ENCODE data around the gene FZR1. TPM values are rescaled to one million over a fixed set of nuclear protein-coding genes. Genes with fewer than 3 reads are reported as not detected.
A peak's percentile ranks its signal among the peaks of the same experiment; 100 is the strongest.

FZR1 gene
- total and polyA plus RNA-seq, 9 of the 15 experiments (the other 6 are each of a cell fraction or from before 2014, with no cell fraction given), result 0.18 to 48.0 (median 22.2) TPM

DNA sequence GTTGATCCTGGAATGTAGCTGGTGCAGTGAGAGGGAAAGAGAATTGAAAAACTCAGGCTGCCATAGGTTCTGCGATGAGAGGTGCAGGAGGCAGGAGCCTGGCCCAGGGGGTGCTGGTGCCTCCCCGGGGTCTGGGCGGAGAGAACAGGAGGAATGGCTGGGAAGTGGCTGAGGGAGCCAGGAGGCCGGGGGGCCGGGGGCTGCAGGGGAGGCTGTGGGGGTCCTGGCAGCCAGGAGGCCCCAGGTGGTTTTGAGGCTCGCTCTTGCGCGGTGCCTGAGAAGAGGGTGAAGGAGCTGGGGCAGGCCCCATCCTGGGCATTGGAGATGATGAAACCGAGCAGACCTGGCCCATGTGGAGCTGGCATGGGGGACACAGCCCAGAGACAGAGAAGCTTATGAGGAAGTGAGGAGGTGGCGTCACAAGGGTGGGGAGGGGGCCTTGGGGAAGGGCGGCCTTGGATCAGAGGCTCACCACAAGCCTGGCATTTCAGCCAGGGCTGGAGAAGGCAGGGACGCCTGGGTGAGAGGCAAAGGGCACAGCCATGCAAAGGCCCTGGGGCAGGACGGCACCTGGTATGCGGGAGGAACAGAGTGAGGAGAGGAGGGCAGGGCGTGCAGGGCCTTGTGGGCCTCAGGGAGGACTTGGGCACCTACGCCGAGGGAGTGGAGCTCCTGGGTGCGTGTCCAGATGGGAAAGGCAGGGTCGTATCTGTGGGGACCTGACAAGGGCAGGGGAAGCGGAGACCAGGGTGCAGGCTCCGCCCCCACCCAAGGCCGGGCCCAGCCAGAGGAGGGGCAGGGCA lies 31.5 kb downstream of the FZR1 start:
- Histone ChIP-seq H3K4me3 (no peak overlapping the region), H3K9me1 (ENCODE audit: control insufficient read depth, insufficient read depth, low read length) (no peaks in the 10 kb centered on the region), H3K9ac (ENCODE audit: insufficient read depth in 1 of 2, low read depth in 2 of 2, low read length in 2 of 2) (peak overlapping the region in 1 of 2 experiments; percentile 67; a peak in 2 of 4 replicates), H2AFZ (ENCODE audit: low read depth, low read length) (no peak overlapping the region), H3K9me3 (replicated peaks; ENCODE audit: control insufficient read depth, insufficient read depth, low read depth, low read length) (no peaks in the 10 kb centered on the region), H3K27ac (ENCODE audit: extremely low read depth, low read depth, low read length) (no peak overlapping the region), H4K20me1 (replicated peaks; ENCODE audit: control insufficient read depth, insufficient read depth, low read length) (0 out of 2 replicates have a peak, but pooled peaks cover 5% of the 10 kb centered on the region), H3K36me3 (ENCODE audit: control insufficient read depth, insufficient read depth, low read length) (peaks cover 35% of the 10 kb centered on the region; the same call in 2 of the 3 replicates), H3K4me1 (replicated peaks in 1 of 2; ENCODE audit: control insufficient read depth in 2 of 2, insufficient read depth in 2 of 2, low read length in 2 of 2) (peaks cover 7 to 46% of the 10 kb centered on the region in 2 experiments; a peak in 3 of 5 replicates), H3K4me2 (ENCODE audit: insufficient read depth, low read length) (no peak overlapping the region), H3K27me3 (ENCODE audit: control insufficient read depth in 2 of 2, insufficient read depth in 2 of 2, low read length in 2 of 2) (no peaks in the 10 kb centered on the region), H3K79me2 (ENCODE audit: control insufficient read depth, insufficient read depth, low read length) (no peaks in the 10 kb centered on the region)
- intact Hi-C loops (cut with micrococcal nuclease) (no loop called here), in situ Hi-C loops (cut with MboI) (no loop called here)
- peak; percentile 37 for ATAC-seq
- no peak for FAIRE-seq
- POLR2A ChIA-PET, result interaction anchor here (0.6 to 3.1 kb wide), 4 partner anchors 10 to 172 kb away, joined by 5 to 15 read pairs (median 7); partner anchors contain the start of gene MFSD12
- no TSS peak for BruUV-seq (replicated peaks)
- peak in 3 of 4 experiments; percentile 41 to 58 (median 54) for DNase-seq (ENCODE audit: extremely low read depth in 1 of 4, low spot score in 3 of 4)
- CTCF ChIA-PET (ENCODE audit: low intra/inter-chr PET ratio), result interaction anchor here (0.7 kb wide), 1 partner anchor 21 kb away, joined by 3 read pairs; no protein-coding TSS in a partner anchor
- 73% methylated on average over 14 of the region's 22 CpGs for WGBS (ENCODE audit: insufficient coverage, low coverage, missing lambda C conversion rate)
- TF ChIP-seq ZNF740 (CRISPR knock-in tag; IDR thresholded peaks at IDR 0.05), result 0 out of 2 replicates have a peak, but pooled peaks have one; percentile 43
- TF ChIP-seq ZNF740 (tag; IDR thresholded peaks at IDR 0.05), result no peak
- TF ChIP-seq ZNF384 (IDR thresholded peaks at IDR 0.05; ENCODE audit: low read depth, low read length), result no peak
- TF ChIP-seq KLF6 (CRISPR knock-in tag; IDR thresholded peaks at IDR 0.05; ENCODE audit: borderline replicate concordance), result no peak
- TF ChIP-seq, protein P1, sequence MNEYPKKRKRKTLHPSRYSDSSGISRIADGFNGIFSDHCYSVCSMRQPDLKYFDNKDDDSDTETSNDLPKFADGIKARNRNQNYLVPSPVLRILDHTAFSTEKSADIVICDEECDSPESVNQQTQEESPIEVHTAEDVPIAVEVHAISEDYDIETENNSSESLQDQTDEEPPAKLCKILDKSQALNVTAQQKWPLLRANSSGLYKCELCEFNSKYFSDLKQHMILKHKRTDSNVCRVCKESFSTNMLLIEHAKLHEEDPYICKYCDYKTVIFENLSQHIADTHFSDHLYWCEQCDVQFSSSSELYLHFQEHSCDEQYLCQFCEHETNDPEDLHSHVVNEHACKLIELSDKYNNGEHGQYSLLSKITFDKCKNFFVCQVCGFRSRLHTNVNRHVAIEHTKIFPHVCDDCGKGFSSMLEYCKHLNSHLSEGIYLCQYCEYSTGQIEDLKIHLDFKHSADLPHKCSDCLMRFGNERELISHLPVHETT (CRISPR knock-in tag; conservative IDR thresholded peaks at IDR 0.05 in 1 of 2, IDR thresholded peaks at IDR 0.05 in 1 of 2), result no peak
- peak; percentile 57 for TF ChIP-seq POLR2A (conservative IDR thresholded peaks at IDR 0.05)
- TF ChIP-seq ZHX1 (conservative IDR thresholded peaks at IDR 0.05; ENCODE audit: low read length), result no peak
- no peak for TF ChIP-seq ZNF655 (CRISPR knock-in tag; IDR thresholded peaks at IDR 0.05)
- peak; percentile 57 for TF ChIP-seq BCOR (IDR thresholded peaks at IDR 0.05)
- no peak for TF ChIP-seq SOX6 (IDR thresholded peaks at IDR 0.05)
- TF ChIP-seq, protein P2, sequence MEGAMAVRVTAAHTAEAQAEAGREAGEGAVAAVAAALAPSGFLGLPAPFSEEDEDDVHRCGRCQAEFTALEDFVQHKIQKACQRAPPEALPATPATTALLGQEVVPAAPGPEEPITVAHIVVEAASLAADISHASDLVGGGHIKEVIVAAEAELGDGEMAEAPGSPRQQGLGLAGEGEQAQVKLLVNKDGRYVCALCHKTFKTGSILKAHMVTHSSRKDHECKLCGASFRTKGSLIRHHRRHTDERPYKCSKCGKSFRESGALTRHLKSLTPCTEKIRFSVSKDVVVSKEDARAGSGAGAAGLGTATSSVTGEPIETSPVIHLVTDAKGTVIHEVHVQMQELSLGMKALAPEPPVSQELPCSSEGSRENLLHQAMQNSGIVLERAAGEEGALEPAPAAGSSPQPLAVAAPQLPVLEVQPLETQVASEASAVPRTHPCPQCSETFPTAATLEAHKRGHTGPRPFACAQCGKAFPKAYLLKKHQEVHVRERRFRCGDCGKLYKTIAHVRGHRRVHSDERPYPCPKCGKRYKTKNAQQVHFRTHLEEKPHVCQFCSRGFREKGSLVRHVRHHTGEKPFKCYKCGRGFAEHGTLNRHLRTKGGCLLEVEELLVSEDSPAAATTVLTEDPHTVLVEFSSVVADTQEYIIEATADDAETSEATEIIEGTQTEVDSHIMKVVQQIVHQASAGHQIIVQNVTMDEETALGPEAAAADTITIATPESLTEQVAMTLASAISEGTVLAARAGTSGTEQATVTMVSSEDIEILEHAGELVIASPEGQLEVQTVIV (CRISPR knock-in tag; IDR thresholded peaks at IDR 0.05; ENCODE audit: borderline replicate concordance), result no peak
- TF ChIP-seq SUPT5H (IDR thresholded peaks at IDR 0.05), result peak; percentile 53; the same call in 1 of the 2 replicates
